H9 (cell line): ENCODE data around the gene KLK7. TPM values are rescaled to one million over a fixed set of nuclear protein-coding genes. Genes with fewer than 3 reads are reported as not detected.

Source experiments
- DNase-seq: peaks from one replicate; pipeline ENCODE4 v3.0.0-alpha.2; 2017
- H2AFZ ChIP-seq: one replicate; pipeline ENCODE4 v1.6.1; 2013; ENCODE audit warnings: mild to moderate bottlenecking, low read length, control low read depth, moderate library complexity
- H2AK5ac ChIP-seq: 2 replicates; pipeline ENCODE4 v1.6.1; 2013; ENCODE audit warnings: low read length, control low read depth, mixed read lengths; ENCODE audit not compliant: insufficient read length
- H2BK120ac ChIP-seq: one replicate; pipeline ENCODE4 v1.6.1; 2013; ENCODE audit warnings: low read depth, mild to moderate bottlenecking, low read length, control low read depth, inconsistent platforms; ENCODE audit not compliant: poor library complexity, severe bottlenecking
- H2BK12ac ChIP-seq: 2 replicates; pipeline ENCODE4 v1.6.1; 2013; ENCODE audit warnings: low read length, control low read depth, mixed read lengths, low read depth; ENCODE audit not compliant: insufficient read length
- H2BK15ac ChIP-seq: 2 replicates; pipeline ENCODE4 v1.6.1; 2013; ENCODE audit warnings: low read depth, low read length, control low read depth
- H2BK20ac ChIP-seq: one replicate; pipeline ENCODE4 v1.6.1; 2013; ENCODE audit warnings: low read depth, mild to moderate bottlenecking, low read length, control low read depth, inconsistent platforms; ENCODE audit not compliant: poor library complexity, severe bottlenecking
- H2BK5ac ChIP-seq: 2 replicates; pipeline ENCODE4 v1.6.1; 2013; ENCODE audit warnings: low read length, control low read depth, mixed read lengths; ENCODE audit not compliant: insufficient read length
- H3K14ac ChIP-seq: 2 replicates; pipeline ENCODE4 v1.6.1; 2013; ENCODE audit warnings: low read length, control low read depth; ENCODE audit not compliant: insufficient read depth
- H3K18ac ChIP-seq: 2 replicates; pipeline ENCODE4 v1.6.1; 2013; ENCODE audit warnings: low read depth, mild to moderate bottlenecking, mixed read lengths, low read length, control low read depth; ENCODE audit not compliant: insufficient read length
- H3K23ac ChIP-seq: 2 replicates; pipeline ENCODE4 v1.6.1; 2013; ENCODE audit warnings: low read length, control low read depth, mixed read lengths, low read depth; ENCODE audit not compliant: insufficient read length
- H3K23me2 ChIP-seq: 2 replicates; pipeline ENCODE4 v1.6.1; 2013; ENCODE audit warnings: low read depth, mild to moderate bottlenecking, mixed read lengths, low read length, control low read depth; ENCODE audit not compliant: insufficient read length, poor library complexity, severe bottlenecking
- H3K27ac ChIP-seq: 2 replicates; pipeline ENCODE4 v1.5.1; 2013; ENCODE audit warnings: low read length, control low read depth, mixed read lengths, low read depth; ENCODE audit not compliant: insufficient read length
- H3K27me3 ChIP-seq: 2 replicates; pipeline ENCODE4 v1.6.1; 2013; ENCODE audit warnings: low read length, control low read depth, inconsistent platforms; ENCODE audit not compliant: insufficient read depth
- H3K4ac ChIP-seq: 2 replicates; pipeline ENCODE4 v1.6.1; 2013; ENCODE audit warnings: low read depth, mild to moderate bottlenecking, control low read depth, inconsistent platforms, low read length, moderate library complexity
- H3K4me1 ChIP-seq: 2 replicates; pipeline ENCODE4 v1.6.1; 2013; ENCODE audit warnings: low read length, control low read depth, inconsistent platforms; ENCODE audit not compliant: insufficient read depth
- H3K4me2 ChIP-seq: 2 replicates; pipeline ENCODE4 v1.6.1; 2013; ENCODE audit warnings: low read length, control low read depth, mixed read lengths; ENCODE audit not compliant: insufficient read length, insufficient read depth
- H3K56ac ChIP-seq: 2 replicates; pipeline ENCODE4 v1.6.1; 2013; ENCODE audit warnings: low read depth, mild to moderate bottlenecking, mixed read lengths, low read length, control low read depth; ENCODE audit not compliant: insufficient read length
- H3K79me1 ChIP-seq: 2 replicates; pipeline ENCODE4 v1.6.1; 2013; ENCODE audit warnings: low read depth, mild to moderate bottlenecking, moderate library complexity, low read length, control low read depth, inconsistent platforms; ENCODE audit not compliant: insufficient read depth, poor library complexity, severe bottlenecking
- H3K79me2 ChIP-seq: 2 replicates; pipeline ENCODE4 v1.6.1; 2013; ENCODE audit warnings: low read length, control low read depth, inconsistent platforms; ENCODE audit not compliant: insufficient read depth
- H3K9ac ChIP-seq: 2 replicates; pipeline ENCODE4 v1.6.1; 2013; ENCODE audit warnings: low read length, control low read depth, mixed read lengths; ENCODE audit not compliant: insufficient read length; ENCODE audit errors: extremely low read depth
- H3K9me3 ChIP-seq: one replicate; pipeline ENCODE4 v1.6.1; 2013; ENCODE audit warnings: low read depth, low read length, inconsistent platforms; ENCODE audit not compliant: control insufficient read depth
- H3T11ph ChIP-seq: one replicate; pipeline ENCODE4 v1.6.1; 2013; ENCODE audit warnings: mild to moderate bottlenecking, low read length, control low read depth, inconsistent platforms
- H4K20me1 ChIP-seq: one replicate; pipeline ENCODE4 v1.6.1; 2013; ENCODE audit not compliant: control insufficient read depth, insufficient read length, insufficient read depth
- H4K5ac ChIP-seq: 2 replicates; pipeline ENCODE4 v1.6.1; 2013; ENCODE audit warnings: low read depth, mild to moderate bottlenecking, mixed read lengths, low read length, control low read depth; ENCODE audit not compliant: insufficient read length
- H4K8ac ChIP-seq: replicated peaks from 2 replicates; pipeline ENCODE4 v1.6.1; 2013; ENCODE audit warnings: low read length, control low read depth, mixed read lengths, low read depth; ENCODE audit not compliant: insufficient read length
- H4K91ac ChIP-seq: 2 replicates; pipeline ENCODE4 v1.6.1; 2013; ENCODE audit warnings: low read depth, mild to moderate bottlenecking, moderate library complexity, mixed read lengths, low read length, control low read depth; ENCODE audit not compliant: insufficient read length
- H3K27ac Mint-ChIP-seq, 3 experiments: 2 replicates in 2 of 3; 3 replicates in 1 of 3; pipeline ENCODE4 v1.8.0; 2020 to 2021; ENCODE audit warnings: mixed read lengths in 3 of 3, mild to moderate bottlenecking in 1 of 3, moderate library complexity in 1 of 3
- H3K27me3 Mint-ChIP-seq: 2 replicates; pipeline ENCODE4 v1.8.0; 2021; ENCODE audit warnings: low read depth, mild to moderate bottlenecking, moderate library complexity, mixed read lengths
- H3K36me3 Mint-ChIP-seq, 3 experiments: 2 replicates in 2 of 3; 3 replicates in 1 of 3; pipeline ENCODE4 v1.8.0; 2020 to 2021; ENCODE audit warnings: low read depth in 3 of 3, mixed read lengths in 3 of 3; ENCODE audit not compliant: insufficient read depth in 1 of 3
- H3K4me1 Mint-ChIP-seq, 2 experiments: 2 replicates each; pipeline ENCODE4 v1.8.0; 2020; ENCODE audit warnings: mixed read lengths in 2 of 2
- H3K4me3 Mint-ChIP-seq, 2 experiments: 2 replicates in 1 of 2; 3 replicates in 1 of 2; pipeline ENCODE4 v1.8.0; 2020 to 2021; ENCODE audit warnings: mild to moderate bottlenecking in 2 of 2, mixed read lengths in 2 of 2, moderate library complexity in 1 of 2
- H3K9me3 Mint-ChIP-seq, 2 experiments: 2 replicates in 1 of 2; 3 replicates in 1 of 2; pipeline ENCODE4 v1.8.0; 2020; ENCODE audit warnings: mild to moderate bottlenecking in 2 of 2, mixed read lengths in 2 of 2, moderate library complexity in 1 of 2
- CTCF ChIP-seq: fragments of 200-600 bp; sonication (generic); conservative IDR thresholded peaks from 3 replicates; pipeline ENCODE4 v1.8.0; 2021; ENCODE audit warnings: antibody characterized with exemption, mild to moderate bottlenecking
- WGBS: extraction: QIAGEN DNeasy Blood & Tissue Kit; methylation state at CpG from one replicate; pipeline ENCODE4 v1.1.7; 2013; ENCODE audit warnings: missing lambda C conversion rate, low lambda C conversion rate, mixed read lengths; ENCODE audit not compliant: insufficient read length; ENCODE audit errors: extremely low coverage; 5-methylcytosine and 5-hydroxymethylcytosine counted together
- total RNA-seq: library from RNA; stranded (reverse); gene quantifications from 2 replicates; pipeline ENCODE4 v1.2.1, GENCODE V29; 2021

KLK7 gene
- total RNA-seq, 1 experiment from 2014 or later: 0.52 TPM

- Histone ChIP-seq H3K14ac (peak within 1 kb of the TSS; percentile 77), H3K4me2 (peak within 1 kb of the TSS; percentile 76), H2BK20ac (peak within 1 kb of the TSS; percentile 29), H3K79me1 (no peaks in the 10 kb centered on the region), H3K56ac (no peak within 1 kb of the TSS), H2BK12ac (no peak within 1 kb of the TSS), H2AK5ac (no peak within 1 kb of the TSS), H3K27ac (peak within 1 kb of the TSS; percentile 14), H3K27me3 (no peaks in the 10 kb centered on the region), H2BK120ac (no peak within 1 kb of the TSS), H3K23ac (no peak within 1 kb of the TSS), H2BK15ac (0 out of 2 replicates have a peak within 1 kb of the TSS, but pooled peaks have one; percentile 16), H2AFZ (no peak within 1 kb of the TSS), H3K18ac (peak within 1 kb of the TSS; percentile 51), H2BK5ac (no peak within 1 kb of the TSS), H3K9me3 (no peaks in the 10 kb centered on the region), H4K91ac (peak within 1 kb of the TSS; percentile 5), H3K79me2 (no peaks in the 10 kb centered on the region), H4K8ac (no peak within 1 kb of the TSS), H3K4ac (no peak within 1 kb of the TSS), H4K20me1 (no peaks in the 10 kb centered on the region), H3K4me1 (0 out of 2 replicates have a peak, but pooled peaks cover 4% of the 10 kb centered on the region), H3K23me2 (peaks cover 6% of the 10 kb centered on the region), H3T11ph (no peak within 1 kb of the TSS), H4K5ac (no peak within 1 kb of the TSS), H3K9ac (peak within 1 kb of the TSS; percentile 46)
- Mint-ChIP-seq H3K36me3 (no peaks in the 10 kb centered on the region), H3K27ac (peak within 1 kb of the TSS; percentile 28 to 92 (median 81); a peak in 5 of 7 replicates), H3K9me3 (no peaks in the 10 kb centered on the region; a peak in 1 of 5 replicates), H3K4me3 (peak within 1 kb of the TSS; percentile 14 to 60; a peak in 3 of 5 replicates), H3K27me3 (peaks cover 41% of the 10 kb centered on the region), H3K4me1 (peaks cover 25 to 40% of the 10 kb centered on the region in 2 experiments)
- no CpG with 5 or more reads among the region's 7 CpGs for WGBS
- peak; percentile 76 for DNase-seq
- no peak for TF ChIP-seq CTCF
These were observed 17.8 kb upstream of the KLK7 start, which contains the start of gene KLK8 for GRCh38 chr19:51001515-51001914. TSS of gene KLK8 (minus strand) at chr19:51001604. CDS start at chr19:51001167, 437 bp downstream.
